NCI-H1930 (cell line): Measurements from ENCODE around the gene CELF2.
"Not testable (repeated sequence)": the region's sequence is repeated elsewhere in the genome, so short reads cannot be mapped to it uniquely, and the experiment has no call there.

Experiments
- DNase-seq, 2 experiments: peaks; one replicate each; lab custom pipeline; 2025; lab: John Stamatoyannopoulos, UW

Gene CELF2

DNA sequence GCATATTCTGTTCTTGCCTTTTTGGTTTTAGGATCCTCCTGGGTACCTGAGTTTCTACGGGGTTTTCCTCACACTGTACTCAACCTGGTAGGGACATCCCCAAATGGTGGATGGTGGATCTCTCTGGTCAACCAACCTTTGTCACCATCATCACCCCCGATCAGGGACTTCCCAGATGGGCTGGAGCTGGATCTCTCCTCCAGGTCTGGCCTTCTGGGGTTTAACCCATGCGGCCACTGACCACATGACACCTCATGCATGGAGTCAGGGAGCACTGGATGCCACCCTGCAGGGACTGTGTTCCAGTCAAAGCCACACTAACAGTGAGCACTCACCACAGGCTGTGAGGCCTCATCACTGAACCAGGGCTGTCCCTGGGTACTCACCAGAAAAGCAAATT lies 80.0 kb downstream of the CELF2 start:
- DNase-seq = no peak

- DNase-seq = no peak
These were observed 81.0 kb downstream of the CELF2 start for GRCh38 chr10:11098666-11099065.

DNA sequence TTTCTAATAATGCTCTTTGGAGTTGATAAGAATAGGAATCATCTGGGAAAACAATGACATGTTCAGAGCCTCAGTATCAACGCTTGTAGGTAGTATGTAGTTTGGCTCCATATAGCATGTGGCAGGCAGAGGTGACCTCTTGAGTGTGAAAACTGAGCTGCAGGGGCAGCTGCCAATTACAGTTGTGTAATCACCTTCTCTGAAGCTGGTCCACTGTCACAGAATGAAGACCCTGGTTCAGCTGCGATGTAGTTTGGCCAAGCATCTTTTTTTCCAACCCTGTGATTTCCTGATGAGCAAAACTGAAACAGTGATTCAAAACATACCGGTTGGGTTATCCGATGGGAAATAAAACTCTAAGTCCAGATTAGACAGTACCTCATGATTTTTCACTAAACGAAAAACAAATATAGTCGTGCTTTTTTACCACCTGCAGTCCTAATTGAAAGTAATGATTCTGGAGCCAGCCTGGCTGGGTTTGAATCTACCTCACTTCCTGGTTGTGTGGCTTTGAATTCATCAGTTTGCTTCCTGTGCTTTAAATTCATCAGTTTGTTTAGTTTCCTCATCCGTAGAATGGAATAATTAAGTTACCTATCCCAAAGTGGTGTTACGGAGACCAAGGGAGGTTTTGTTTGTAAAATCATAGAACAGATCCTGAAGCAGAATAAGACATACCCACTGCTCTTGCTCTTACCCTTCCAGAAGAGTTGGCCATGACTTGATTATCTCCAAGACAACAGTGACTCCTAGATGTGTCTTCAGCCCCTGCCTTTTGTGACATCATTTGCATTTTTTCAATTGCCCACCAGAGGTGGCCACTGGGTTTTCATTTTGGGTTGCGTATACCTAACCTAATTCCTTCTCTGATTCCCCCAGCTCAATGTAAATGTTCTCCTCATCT lies 87.4 kb downstream of the CELF2 start:
- no peak for DNase-seq

DNA sequence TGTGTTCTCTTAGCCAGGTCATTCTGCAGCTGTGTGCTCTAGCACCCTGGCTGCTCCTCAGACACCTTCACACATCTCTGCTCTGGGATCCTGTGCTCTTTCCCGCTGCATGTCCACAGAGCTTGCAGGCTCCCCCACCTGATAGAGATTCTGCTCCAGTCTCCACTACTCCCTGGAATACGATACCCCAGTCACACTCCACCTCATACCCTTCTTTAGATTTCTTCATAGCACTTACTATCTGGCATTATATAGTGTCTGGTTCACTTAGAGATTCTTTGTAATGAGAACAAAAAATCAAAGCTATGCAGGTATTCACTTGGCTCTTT lies 88.0 kb downstream of the CELF2 start:
- no peak for DNase-seq

DNA sequence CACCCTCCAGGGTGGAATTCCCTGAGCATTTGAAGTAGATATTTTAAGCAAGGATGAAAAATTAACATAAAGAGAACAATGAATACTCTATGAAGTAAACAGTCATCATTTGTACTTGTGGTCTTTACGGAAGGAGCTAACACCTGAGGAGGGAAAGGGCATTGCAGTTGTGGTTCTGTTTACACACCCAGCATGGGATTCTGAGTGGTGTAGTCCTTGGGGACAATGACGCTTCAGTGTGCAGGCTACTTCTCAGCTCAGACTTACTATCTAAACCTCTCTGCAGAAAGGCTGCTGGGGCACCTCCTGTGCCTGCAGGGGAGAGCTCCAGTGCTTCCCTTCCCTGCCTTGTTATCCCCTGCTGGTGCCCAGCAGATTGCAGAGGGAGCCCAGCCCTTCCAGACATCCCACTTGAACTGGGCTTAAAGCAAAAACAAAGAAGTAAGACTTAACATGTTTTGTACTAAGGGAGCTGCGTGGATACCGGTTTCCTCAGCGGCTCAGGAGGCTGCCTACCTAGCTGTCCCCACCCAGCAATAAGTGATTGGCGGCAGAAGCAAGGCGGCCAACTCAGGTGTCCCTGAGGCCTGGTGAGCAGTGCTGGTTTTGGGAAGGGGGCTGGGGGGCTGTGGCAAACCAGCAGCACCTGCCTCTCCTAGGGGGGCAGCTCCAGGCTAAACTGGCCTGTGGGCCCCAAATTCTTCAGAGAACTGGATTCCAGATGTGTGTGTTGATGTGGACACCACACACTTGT lies 89.1 kb downstream of the CELF2 start:
- no peak for DNase-seq

DNA sequence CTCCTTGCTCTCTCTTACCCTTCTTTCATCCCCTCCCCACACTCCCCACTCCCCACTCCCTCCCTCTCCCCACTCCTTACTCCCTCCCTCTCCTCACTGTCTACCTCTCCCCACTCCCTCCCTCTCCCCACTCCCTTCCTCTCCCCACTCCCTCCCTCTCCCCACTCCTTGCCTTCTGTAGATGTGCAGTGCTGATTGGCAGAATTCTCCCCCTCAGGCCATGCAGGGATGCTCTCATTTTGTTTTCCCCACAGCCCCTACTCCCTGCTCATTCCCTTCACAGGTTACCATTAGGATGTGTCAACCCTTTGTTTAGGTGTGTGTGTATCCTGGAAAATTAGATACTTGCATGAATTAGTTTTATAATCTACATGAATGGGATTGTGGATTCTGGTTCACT lies 90.3 kb downstream of the CELF2 start:
- DNase-seq = no peak

DNA sequence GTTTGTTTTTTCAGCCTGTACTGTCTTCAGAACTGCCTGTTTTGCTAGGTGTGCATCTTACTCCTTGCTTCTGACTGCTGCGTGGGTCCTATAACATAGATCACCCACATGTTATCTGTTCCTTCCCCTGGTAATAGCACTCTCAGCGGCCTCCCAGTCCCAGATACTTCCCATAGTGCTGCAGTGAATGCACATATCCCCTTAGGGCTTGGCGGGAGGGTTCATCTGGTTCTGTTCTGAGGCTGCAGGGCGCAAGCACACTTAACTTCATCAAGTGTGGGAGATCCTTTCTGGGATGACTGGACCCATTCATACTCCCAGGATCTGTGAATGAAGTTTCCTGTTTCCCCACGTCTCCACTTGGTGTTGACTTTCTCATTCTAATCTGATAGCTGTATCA lies 90.7 kb downstream of the CELF2 start:
- no peak for DNase-seq

DNA sequence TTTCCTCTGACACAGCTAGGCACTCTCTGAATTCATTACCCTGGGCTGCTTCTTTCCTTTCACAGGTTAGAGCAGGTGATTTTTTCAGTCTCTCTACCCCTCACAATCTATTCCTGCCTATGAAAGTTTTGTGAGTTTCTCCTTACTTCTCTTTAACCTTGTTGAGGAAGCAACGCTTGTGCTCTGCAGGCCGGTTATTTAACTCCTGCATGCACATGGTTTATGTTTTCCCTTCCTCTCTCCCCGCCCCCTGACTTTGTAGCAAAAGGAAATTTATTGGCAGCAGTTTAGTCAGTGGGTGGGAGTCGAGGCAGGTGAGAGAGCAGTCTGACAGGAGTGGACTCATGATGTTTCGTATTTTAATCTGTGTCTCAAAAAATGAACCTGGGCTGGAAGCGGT lies 91.9 kb downstream of the CELF2 start:
- DNase-seq = no peak

- DNase-seq = no peak
These were observed 92.9 kb downstream of the CELF2 start for GRCh38 chr10:11110539-11110938.

GRCh38 chr10:11111490-11111889 lies 93.8 kb downstream of the CELF2 start:
- no peak for DNase-seq

DNA sequence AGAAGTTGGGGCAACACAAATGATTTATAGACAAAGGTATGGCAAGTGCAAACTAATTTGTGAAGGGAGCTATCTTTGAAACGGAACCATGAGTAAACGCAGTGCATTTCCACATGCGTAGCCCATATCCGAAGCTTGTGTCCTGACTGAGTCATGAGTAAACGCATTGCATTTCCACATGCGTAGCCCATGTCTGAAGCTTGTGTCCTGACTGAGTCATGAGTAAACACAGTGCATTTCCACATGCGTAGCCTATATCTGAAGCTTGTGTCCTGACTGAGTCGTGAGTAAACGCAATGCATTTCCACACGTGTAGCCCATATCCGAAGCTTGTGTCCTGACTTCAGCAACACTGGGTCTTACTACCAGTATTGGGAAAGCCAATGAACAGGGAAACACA lies 95.0 kb downstream of the CELF2 start:
- DNase-seq = no peak

- no peak for DNase-seq
These were observed 95.5 kb downstream of the CELF2 start for GRCh38 chr10:11113156-11113555.

- DNase-seq = no peak
These were observed 96.6 kb downstream of the CELF2 start for GRCh38 chr10:11114269-11114668.

GRCh38 chr10:11115337-11115736 lies 97.7 kb downstream of the CELF2 start:
- no peak for DNase-seq

DNA sequence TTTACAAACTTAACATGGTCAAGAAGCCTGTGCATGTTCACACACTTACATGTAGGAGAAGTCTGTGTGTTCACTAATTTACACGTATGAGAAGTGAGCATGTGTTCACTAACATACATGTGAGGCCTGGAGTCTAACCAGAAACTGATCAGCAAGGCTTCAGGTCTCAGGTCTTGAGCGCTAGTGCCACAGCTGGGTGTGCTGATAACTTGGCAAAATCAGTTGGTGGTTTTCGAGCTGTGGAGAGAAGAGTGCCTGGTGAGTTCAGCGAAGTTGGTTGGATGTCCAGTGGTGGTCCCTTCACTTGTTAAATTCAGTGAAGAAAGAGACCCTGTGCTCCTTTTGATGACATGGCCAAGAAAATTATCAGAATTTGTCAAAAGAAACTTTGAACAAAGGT lies 98.7 kb downstream of the CELF2 start:
- no peak for DNase-seq

GRCh38 chr10:11116817-11117216 lies 99.1 kb downstream of the CELF2 start:
- DNase-seq = no peak

GRCh38 chr10:11118686-11119085 lies 101.0 kb downstream of the CELF2 start:
- DNase-seq = no peak

DNA sequence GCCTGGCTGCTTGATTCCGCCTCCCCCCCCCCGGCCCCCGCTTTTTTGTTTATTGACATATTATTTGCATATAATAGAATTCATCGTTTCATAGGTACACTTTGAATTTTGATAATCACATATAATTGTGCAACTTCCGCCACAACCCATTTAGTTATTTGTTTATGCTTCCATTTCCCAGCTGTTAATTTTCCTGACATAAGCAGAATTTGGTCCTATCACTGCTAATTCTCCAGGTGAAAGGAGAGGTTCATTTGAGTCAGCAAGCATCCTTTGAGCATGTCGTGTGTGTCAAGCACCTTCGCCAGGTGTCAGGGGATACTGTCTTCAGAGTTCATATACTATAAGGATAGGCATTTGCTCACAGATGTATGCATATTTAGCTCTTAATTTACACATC lies 102.2 kb downstream of the CELF2 start:
- DNase-seq = no peak

DNA sequence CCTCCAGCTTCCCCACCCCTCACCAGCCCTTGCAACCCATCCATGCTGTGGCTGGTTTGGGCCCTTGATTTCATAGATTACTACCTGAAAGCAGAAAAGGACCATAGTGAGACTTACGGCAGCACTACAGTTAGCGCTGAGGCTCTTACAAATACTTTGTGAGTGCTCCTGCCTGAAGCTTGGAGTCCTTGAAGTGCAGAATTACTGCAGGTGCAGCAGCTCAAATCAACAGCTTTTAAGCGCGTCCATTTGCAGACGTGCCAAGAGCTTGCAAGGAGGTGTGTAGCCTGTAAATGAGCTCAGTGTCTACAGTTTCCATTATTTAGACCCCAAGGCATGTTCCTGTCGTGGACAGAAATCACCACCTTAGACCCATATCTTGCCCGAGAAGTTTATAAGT lies 103.0 kb downstream of the CELF2 start:
- no peak for DNase-seq

DNA sequence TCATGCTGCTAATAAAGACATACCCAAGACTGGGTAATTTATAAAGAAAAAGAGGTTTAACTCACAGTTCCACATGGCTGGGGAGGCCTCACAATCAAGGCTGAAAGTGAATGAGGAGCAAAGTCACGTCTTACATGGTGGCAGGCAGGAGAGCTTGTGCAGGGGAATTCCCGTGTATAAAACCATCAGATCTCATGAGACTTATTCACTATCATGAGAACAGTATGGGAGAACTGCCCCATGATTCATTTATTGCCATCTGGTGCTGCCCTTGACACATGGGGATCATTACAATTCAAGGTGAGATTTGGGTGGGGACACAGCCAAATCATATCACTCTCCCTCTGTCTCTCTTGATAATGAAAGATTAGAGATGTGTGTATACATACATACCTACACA lies 106.2 kb downstream of the CELF2 start:
- not testable (repeated sequence) for DNase-seq

GRCh38 chr10:11125004-11125403 lies 107.3 kb downstream of the CELF2 start:
- DNase-seq = no peak

DNA sequence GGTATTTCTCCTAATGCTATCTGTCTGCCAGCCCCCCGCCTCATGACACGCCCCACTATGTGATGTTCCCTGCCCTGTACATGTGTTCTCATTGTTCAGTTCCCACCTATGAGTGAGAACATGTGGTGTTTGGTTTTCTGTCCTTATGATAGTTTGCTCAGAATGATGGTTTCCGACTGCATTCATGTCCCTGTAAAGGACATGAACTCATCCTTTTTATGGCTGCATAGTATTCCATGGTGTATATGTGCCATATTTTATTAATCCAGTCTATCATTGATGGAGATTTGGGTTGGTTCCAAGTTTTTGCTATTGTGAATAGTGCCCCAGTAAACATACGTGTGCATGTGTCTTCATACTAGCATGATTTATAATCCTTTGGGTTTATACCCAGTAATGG lies 109.3 kb downstream of the CELF2 start:
- not testable (repeated sequence) for DNase-seq

- no peak for DNase-seq
These were observed 113.5 kb downstream of the CELF2 start for GRCh38 chr10:11131112-11131639.
